HG02870 (cell line): ENCODE measurements around the gene NDUFV3.
A peak's percentile ranks its signal among the peaks of the same experiment; 100 is the strongest.
"Not testable (repeated sequence)": the region's sequence is repeated elsewhere in the genome, so short reads cannot be mapped to it uniquely, and the experiment has no call there.

Experiments
- ATAC-seq: cut with Tn5 transposase; IDR thresholded peaks from one replicate; pipeline ENCODE4 v1.9.1; 2021; ENCODE audit warnings: mild to moderate bottlenecking, moderate library complexity; ENCODE audit not compliant: unreplicated experiment

Gene NDUFV3

DNA sequence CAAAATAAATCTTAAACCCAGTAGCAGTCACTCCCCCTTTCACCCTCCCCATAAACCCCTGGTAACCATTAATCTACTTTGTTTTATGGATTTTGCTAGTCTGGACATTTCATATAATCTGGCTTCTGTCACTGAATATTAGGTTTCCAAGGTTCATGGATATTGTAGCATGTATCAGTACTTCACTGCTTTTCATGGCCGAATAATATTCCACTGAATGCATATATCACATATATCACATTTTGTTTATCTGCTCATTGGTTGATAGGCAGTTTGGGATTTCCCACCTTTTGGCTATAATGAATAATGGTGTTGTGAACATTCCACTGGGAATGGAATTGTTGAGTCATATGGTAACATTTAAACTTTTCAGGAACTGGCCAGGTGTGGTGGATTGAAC, 9.2 kb upstream of the NDUFV3 start:
- no peak for ATAC-seq

- no peak for ATAC-seq
These were observed 5.8 kb upstream of the NDUFV3 start for GRCh38 chr21:42887326-42887725.

DNA sequence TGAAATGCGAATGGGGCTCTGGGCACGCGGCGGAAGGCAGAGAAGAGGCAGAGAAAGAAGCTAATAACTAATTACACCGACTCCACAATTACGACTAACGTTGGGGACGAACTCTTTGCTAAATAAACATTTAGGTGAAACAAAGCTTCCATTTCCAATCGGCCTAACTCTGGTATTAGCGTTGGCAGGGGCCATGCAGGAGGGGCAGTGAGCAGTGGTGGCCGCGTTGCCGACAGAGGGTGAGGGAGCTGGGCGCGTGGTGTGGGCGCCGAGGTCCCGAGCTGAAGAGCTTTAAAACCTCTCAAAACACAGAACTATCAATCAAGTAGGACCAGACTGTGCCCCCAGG, 553 bp upstream of the NDUFV3 start:
- ATAC-seq: peak; percentile 15

GRCh38 chr21:42900446-42900845, 7.3 kb downstream of the NDUFV3 start:
- ATAC-seq: no peak

GRCh38 chr21:42903817-42904216, 10.7 kb downstream of the NDUFV3 start:
- ATAC-seq: no peak

DNA sequence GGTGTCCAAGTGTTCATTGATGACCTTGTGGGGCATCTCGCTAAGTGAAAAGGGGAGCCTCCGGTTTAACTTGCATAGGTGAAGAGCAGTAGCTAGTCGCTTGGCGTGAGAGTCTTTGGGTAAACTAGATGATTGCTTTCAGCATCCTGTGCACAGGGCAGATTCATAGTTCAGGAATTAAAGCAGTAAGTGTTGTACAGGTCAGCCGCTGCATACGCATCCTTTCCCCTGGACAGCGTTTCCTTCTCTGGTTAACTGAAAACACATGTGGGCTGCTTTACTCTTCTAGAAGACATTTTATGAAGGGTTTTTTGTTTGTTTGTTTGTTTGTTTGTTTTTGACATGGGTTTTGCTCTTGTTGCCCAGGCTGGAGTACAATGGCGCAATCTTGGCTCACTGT, 12.1 kb downstream of the NDUFV3 start:
- no peak for ATAC-seq

GRCh38 chr21:42906233-42906632, 13.1 kb downstream of the NDUFV3 start:
- no peak for ATAC-seq

- ATAC-seq: not testable (repeated sequence)
These were observed 15.4 kb downstream of the NDUFV3 start for GRCh38 chr21:42908484-42908883.

- not testable (repeated sequence) for ATAC-seq
These were observed 18.8 kb downstream of the NDUFV3 start for GRCh38 chr21:42911920-42912319.

DNA sequence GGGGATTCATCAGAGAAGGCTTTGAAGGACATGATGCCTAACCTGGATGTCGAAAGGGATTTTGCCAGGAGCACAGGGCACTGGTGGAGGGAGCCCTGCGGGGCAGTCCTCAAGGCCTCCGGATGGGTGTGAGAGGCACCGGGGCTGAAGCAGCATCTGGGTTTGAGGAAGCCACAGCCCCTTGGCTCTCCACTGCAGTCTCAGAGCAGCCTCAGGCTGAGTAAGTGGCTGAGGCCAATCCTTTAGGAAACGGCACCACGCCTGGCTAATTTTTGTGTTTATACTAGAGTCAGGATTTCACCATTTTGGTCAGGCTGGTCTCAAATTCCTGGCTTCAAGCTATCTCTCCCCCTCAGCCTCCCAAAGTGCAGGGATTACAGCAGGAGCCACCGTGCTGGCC, 20.4 kb downstream of the NDUFV3 start:
- ATAC-seq: no peak

GRCh38 chr21:42918291-42918690, 25.2 kb downstream of the NDUFV3 start:
- no peak for ATAC-seq

- no peak for ATAC-seq
These were observed 28.8 kb downstream of the NDUFV3 start for GRCh38 chr21:42921927-42922326.

GRCh38 chr21:42922918-42923317, 29.8 kb downstream of the NDUFV3 start:
- no peak for ATAC-seq

DNA sequence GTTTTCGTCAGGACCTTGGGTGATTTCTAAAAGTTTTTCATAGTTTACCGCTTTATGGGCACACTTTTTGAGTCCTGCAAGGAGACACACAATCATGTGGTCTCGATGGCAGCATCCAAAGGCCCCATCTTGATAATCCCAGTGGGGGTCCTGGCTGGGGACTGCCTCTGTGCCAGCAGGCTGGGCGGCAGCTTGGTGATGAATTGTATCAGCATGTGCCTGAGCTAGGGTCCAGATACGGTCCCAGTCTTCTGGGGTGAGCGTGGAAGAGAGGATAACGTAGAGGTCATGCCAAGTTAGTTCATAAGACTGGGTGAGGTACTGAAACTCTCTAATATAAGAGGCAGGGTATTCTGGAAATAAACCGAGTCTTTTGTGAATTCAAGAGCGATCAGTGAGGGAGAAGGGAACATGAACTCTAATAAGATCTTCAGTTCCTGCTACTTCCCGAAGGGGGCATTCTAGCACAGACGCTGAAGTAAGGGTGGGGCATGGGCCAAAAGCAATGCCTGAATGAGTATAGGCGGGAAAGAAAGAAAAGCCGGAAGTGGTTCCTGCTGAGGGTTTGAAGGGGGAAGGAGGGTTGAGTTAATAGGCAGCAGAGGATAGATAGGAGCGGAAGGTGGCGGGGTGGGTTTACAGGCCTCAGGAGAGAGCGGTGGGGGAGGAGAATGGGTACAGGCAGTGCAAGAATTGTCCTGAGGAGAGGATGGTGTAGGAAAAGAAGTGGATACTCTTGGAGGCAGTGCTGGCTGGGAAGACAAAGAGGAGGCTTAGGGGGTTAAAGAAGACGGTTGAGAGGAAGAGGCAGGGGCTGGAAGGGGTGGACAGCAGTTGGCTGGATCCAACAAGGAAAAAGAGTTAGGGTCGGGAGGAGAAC, 30.7 kb downstream of the NDUFV3 start:
- ATAC-seq: peak; percentile 68

- no peak for ATAC-seq
These were observed 31.3 kb downstream of the NDUFV3 start for GRCh38 chr21:42924433-42924751.

- no peak for ATAC-seq
These were observed 32.2 kb downstream of the NDUFV3 start, which contains the start of gene ERVH48-1 for GRCh38 chr21:42925114-42925926. ERVH48-1 (minus strand) TSS chr21:42925630; CDS start chr21:42919006, 6,624 bp downstream.

DNA sequence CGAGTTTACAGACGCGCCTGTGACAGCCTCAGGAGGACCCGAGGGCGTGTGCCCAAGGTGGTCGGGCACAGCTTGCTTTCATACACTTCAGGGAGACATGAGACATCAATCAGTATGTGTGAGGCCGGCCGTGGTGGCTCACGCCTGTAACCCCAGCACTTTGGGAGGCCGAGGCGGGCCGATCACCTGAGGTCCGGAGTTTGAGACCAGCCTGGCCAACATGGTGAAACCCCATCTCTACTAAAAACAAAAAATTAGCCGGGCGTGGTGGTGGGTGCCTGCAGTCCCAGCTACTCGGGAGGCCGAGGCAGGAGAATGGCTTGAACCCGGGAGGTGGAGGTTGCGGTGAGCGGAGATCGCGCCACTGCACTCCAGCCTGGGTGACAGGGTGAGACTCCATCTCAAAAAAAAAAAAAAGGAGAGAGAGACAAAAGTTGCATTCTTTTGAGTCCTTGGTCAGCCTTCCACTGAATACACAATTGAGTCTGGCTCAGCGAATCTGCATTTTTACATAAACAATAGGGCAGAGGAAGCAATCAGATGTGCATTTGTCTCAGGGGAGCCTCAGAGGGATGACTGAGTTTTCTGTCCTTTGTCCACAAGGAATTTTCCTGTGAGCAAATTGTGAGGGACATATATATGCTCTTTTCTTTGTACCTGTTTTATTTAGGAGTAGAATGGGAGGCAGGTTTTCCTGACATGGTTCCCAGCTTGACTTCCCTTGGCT, 34.5 kb downstream of the NDUFV3 start:
- ATAC-seq: not testable (repeated sequence)

DNA sequence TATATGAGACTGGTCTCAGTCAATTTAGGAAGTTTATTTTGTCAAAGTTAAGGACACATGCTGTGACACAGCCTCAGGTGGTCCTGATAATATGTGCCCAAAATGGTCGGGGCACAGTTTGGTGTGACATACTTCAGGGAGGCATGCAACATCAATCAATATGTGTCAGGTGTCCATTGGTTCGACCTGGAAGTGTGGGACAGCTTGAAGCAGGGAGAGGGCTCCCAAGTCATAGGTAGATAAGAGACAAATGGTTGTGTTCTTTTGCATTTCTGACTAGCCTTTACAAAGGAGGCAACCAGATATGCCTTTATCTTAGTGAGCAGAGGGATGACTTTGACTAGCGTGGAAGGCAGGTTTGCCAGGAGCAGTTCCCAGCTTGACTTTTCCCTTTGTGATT, 36.9 kb downstream of the NDUFV3 start:
- no peak for ATAC-seq

GRCh38 chr21:42931560-42932235, 38.6 kb downstream of the NDUFV3 start:
- ATAC-seq: no peak

DNA sequence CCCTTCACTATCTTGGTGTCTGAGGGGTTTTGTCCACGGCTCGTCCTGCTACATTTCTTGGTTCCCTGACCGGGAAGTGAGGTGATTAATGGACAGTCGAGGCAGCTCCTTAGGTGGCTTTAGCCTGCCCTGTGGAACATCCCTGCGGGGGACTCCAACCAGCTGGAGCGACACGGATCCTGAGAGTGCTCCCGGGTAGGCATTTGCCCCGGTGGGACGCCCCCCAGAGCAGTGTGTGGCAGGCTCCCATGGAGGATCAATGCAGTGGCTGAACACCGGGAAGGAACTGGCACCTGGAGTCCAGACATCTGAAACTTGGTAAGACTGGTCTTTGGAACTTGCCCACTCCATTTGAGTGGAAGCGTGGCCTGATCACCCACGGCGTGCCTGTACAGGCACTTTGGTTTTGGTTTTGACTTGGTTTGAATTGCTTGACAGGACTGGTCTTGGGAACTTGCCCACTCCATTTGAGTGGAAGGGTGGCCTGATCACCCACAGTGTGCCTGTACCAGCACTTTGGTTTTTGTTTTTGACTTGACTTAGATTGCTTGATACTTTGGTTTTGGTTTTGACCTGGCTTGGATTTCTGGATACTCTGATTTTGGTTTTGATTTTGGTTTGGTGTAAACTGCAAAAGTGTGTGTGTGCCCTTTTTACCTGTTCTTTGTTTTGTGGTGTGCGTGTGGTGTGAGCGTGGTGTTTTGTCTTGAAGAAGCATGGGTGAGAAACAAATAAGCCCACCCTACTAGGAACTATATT, 39.4 kb downstream of the NDUFV3 start:
- not testable (repeated sequence) for ATAC-seq
